HG03196 (cell line): Measurements from ENCODE around the gene PTPRT.

Experiments
- ATAC-seq: cut with Tn5 transposase; IDR thresholded peaks from one replicate; pipeline ENCODE4 v1.9.1; 2021; ENCODE audit not compliant: unreplicated experiment

The PTPRT gene

GRCh38 chr20:42846784-42847490 lies 342.8 kb downstream of the PTPRT start:
- ATAC-seq: no peak

GRCh38 chr20:42844751-42845150 lies 345.0 kb downstream of the PTPRT start:
- ATAC-seq: no peak

GRCh38 chr20:42837456-42837855 lies 352.2 kb downstream of the PTPRT start:
- no peak for ATAC-seq

- no peak for ATAC-seq
These were observed 353.4 kb downstream of the PTPRT start for GRCh38 chr20:42836339-42836738.

GRCh38 chr20:42807876-42808275 lies 381.8 kb downstream of the PTPRT start:
- no peak for ATAC-seq

GRCh38 chr20:42795111-42795695 lies 394.5 kb downstream of the PTPRT start:
- no peak for ATAC-seq

- no peak for ATAC-seq
These were observed 397.7 kb downstream of the PTPRT start for GRCh38 chr20:42792052-42792451.

GRCh38 chr20:42790111-42790510 lies 399.6 kb downstream of the PTPRT start:
- no peak for ATAC-seq

GRCh38 chr20:42788707-42789106 lies 401.0 kb downstream of the PTPRT start:
- ATAC-seq: no peak

- ATAC-seq: no peak
These were observed 404.7 kb downstream of the PTPRT start for GRCh38 chr20:42785041-42785440.

- ATAC-seq: no peak
These were observed 410.5 kb downstream of the PTPRT start for GRCh38 chr20:42779216-42779615.

GRCh38 chr20:42775866-42776265 lies 413.8 kb downstream of the PTPRT start:
- no peak for ATAC-seq

- ATAC-seq: no peak
These were observed 414.7 kb downstream of the PTPRT start for GRCh38 chr20:42775037-42775436.

GRCh38 chr20:42763015-42763414 lies 426.7 kb downstream of the PTPRT start:
- no peak for ATAC-seq

- no peak for ATAC-seq
These were observed 432.7 kb downstream of the PTPRT start for GRCh38 chr20:42756991-42757390.

GRCh38 chr20:42754706-42755105 lies 435.0 kb downstream of the PTPRT start:
- no peak for ATAC-seq

- ATAC-seq: no peak
These were observed 437.1 kb downstream of the PTPRT start for GRCh38 chr20:42752620-42753019.

- ATAC-seq: no peak
These were observed 440.1 kb downstream of the PTPRT start for GRCh38 chr20:42749556-42749955.

GRCh38 chr20:42747765-42748411 lies 441.8 kb downstream of the PTPRT start:
- no peak for ATAC-seq

GRCh38 chr20:42744756-42745465 lies 444.8 kb downstream of the PTPRT start:
- ATAC-seq: no peak

- no peak for ATAC-seq
These were observed 446.8 kb downstream of the PTPRT start for GRCh38 chr20:42742926-42743325.

- ATAC-seq: no peak
These were observed 447.8 kb downstream of the PTPRT start for GRCh38 chr20:42741906-42742305.
